ENCODE data around the gene LACTBL1. TPM values are rescaled to one million over a fixed set of nuclear protein-coding genes. Genes with fewer than 3 reads are reported as not detected.
A peak's percentile ranks its signal among the peaks of the same experiment; 100 is the strongest.
"Not testable (repeated sequence)": the region's sequence is repeated elsewhere in the genome, so short reads cannot be mapped to it uniquely, and the experiment has no call there.

Gene LACTBL1
- not detected for total RNA-seq

GRCh38 chr1:22972760-22973159, at the start of gene LACTBL1:
Gene LACTBL1, minus strand, starts transcription at chr1:22972866. Its CDS starts 550 bp downstream, at chr1:22972316.
- Mint-ChIP-seq H3K4me3 (no peak within 1 kb of the TSS), H3K4me1 (ENCODE audit: low read depth) (no peaks in the 10 kb centered on the region), H3K27me3 (ENCODE audit: low read depth) (peaks cover 62% of the 10 kb centered on the region), H3K27ac (no peak within 1 kb of the TSS), H3K9me3 (no peaks in the 10 kb centered on the region), H3K36me3 (ENCODE audit: insufficient read depth in 2 of 2) (no peaks in the 10 kb centered on the region)
- ATAC-seq (replicated peaks in 1 of 2) (no peak), DNase-seq (no peak)

- DNase-seq (no peak), ATAC-seq (replicated peaks in 1 of 2) (no peak)
- no peak overlapping the region for H3K27ac Mint-ChIP-seq
- H3K4me1 Mint-ChIP-seq (ENCODE audit: low read depth) = peaks cover 69% of the 10 kb centered on the region
- H3K36me3 Mint-ChIP-seq (ENCODE audit: insufficient read depth in 2 of 2) = peaks cover 7 to 15% of the 10 kb centered on the region in 2 donors
- H3K9me3 Mint-ChIP-seq = peaks cover 0 to 3% of the 10 kb centered on the region in 2 donors
- peak overlapping the region in 1 of 2 donors; percentile 7 for H3K4me3 Mint-ChIP-seq
- no peaks in the 10 kb centered on the region for H3K27me3 Mint-ChIP-seq (ENCODE audit: low read depth)
Measured at GRCh38 chr1:23021834-23022233, 49.2 kb upstream of the LACTBL1 start.

- Mint-ChIP-seq H3K27ac (peak overlapping the region; percentile 10), H3K4me3 (peak overlapping the region; percentile 96 to 97), H3K27me3 (ENCODE audit: low read depth) (no peaks in the 10 kb centered on the region), H3K36me3 (ENCODE audit: insufficient read depth in 2 of 2) (peaks cover 7 to 15% of the 10 kb centered on the region in 2 donors), H3K9me3 (peaks cover 0 to 3% of the 10 kb centered on the region in 2 donors), H3K4me1 (ENCODE audit: low read depth) (peaks cover 60% of the 10 kb centered on the region)
- DNase-seq (no peak), ATAC-seq (replicated peaks in 1 of 2) (no peak)
Measured at GRCh38 chr1:23020706-23021405, 48.2 kb upstream of the LACTBL1 start.

GRCh38 chr1:23019863-23020625, 47.4 kb upstream of the LACTBL1 start:
- peak overlapping the region; percentile 96 to 97 for H3K4me3 Mint-ChIP-seq
- H3K9me3 Mint-ChIP-seq = peaks cover 0 to 3% of the 10 kb centered on the region in 2 donors
- H3K27ac Mint-ChIP-seq = peak overlapping the region; percentile 10
- peaks cover 56% of the 10 kb centered on the region for H3K4me1 Mint-ChIP-seq (ENCODE audit: low read depth)
- no peaks in the 10 kb centered on the region for H3K27me3 Mint-ChIP-seq (ENCODE audit: low read depth)
- peak; percentile 20 to 23 for ATAC-seq (replicated peaks in 1 of 2)
- peaks cover 7 to 15% of the 10 kb centered on the region in 2 donors for H3K36me3 Mint-ChIP-seq (ENCODE audit: insufficient read depth in 2 of 2)
- DNase-seq = peak; percentile 26 to 39

- H3K4me1 Mint-ChIP-seq (ENCODE audit: low read depth) = peaks cover 51% of the 10 kb centered on the region
- peaks cover 0 to 3% of the 10 kb centered on the region in 2 donors for H3K9me3 Mint-ChIP-seq
- ATAC-seq (replicated peaks in 1 of 2) = peak; percentile 98 to 99
- H3K27me3 Mint-ChIP-seq (ENCODE audit: low read depth) = no peaks in the 10 kb centered on the region
- H3K4me3 Mint-ChIP-seq = peak within 1 kb of the TSS; percentile 97 to 100
- peak; percentile 96 to 97 for DNase-seq
- peak within 1 kb of the TSS; percentile 94 for H3K27ac Mint-ChIP-seq
- H3K36me3 Mint-ChIP-seq (ENCODE audit: insufficient read depth in 2 of 2) = peaks cover 7 to 15% of the 10 kb centered on the region in 2 donors
Measured at GRCh38 chr1:23019094-23019862, 46.6 kb upstream of the LACTBL1 start, which contains the start of gene KDM1A. Gene KDM1A, plus strand, starts transcription at chr1:23019468. Its CDS starts 129 bp downstream, at chr1:23019597.

GRCh38 chr1:23018661-23019093, 46.0 kb upstream of the LACTBL1 start:
- H3K27me3 Mint-ChIP-seq (ENCODE audit: low read depth) = no peaks in the 10 kb centered on the region
- peaks cover 5 to 12% of the 10 kb centered on the region in 2 donors for H3K36me3 Mint-ChIP-seq (ENCODE audit: insufficient read depth in 2 of 2)
- H3K27ac Mint-ChIP-seq = peak overlapping the region; percentile 94
- peak overlapping the region; percentile 95 to 100 for H3K4me3 Mint-ChIP-seq
- peaks cover 0 to 3% of the 10 kb centered on the region in 2 donors for H3K9me3 Mint-ChIP-seq
- H3K4me1 Mint-ChIP-seq (ENCODE audit: low read depth) = peaks cover 51% of the 10 kb centered on the region
- ATAC-seq (replicated peaks in 1 of 2) (peak in 1 of 2 donors; percentile 2), DNase-seq (no peak)

GRCh38 chr1:23013657-23014056, 41.0 kb upstream of the LACTBL1 start:
- ATAC-seq (replicated peaks in 1 of 2) = no peak
- H3K4me1 Mint-ChIP-seq (ENCODE audit: low read depth) = peaks cover 8% of the 10 kb centered on the region

GRCh38 chr1:23010025-23010424, 37.4 kb upstream of the LACTBL1 start:
- not testable (repeated sequence) for H3K36me3 Mint-ChIP-seq (ENCODE audit: insufficient read depth in 2 of 2); H3K4me3 Mint-ChIP-seq; H3K4me1 Mint-ChIP-seq (ENCODE audit: low read depth); H3K27me3 Mint-ChIP-seq (ENCODE audit: low read depth); DNase-seq; H3K9me3 Mint-ChIP-seq; ATAC-seq (replicated peaks in 1 of 2); H3K27ac Mint-ChIP-seq

More at GRCh38 chr1:23013657-23014056, 41.0 kb upstream of the LACTBL1 start:
- DNase-seq = no peak
- H3K9me3 Mint-ChIP-seq = no peaks in the 10 kb centered on the region
- no peaks in the 10 kb centered on the region for H3K36me3 Mint-ChIP-seq (ENCODE audit: insufficient read depth in 2 of 2)
- H3K27me3 Mint-ChIP-seq (ENCODE audit: low read depth) = no peaks in the 10 kb centered on the region
- H3K4me3 Mint-ChIP-seq = no peak overlapping the region
- no peak overlapping the region for H3K27ac Mint-ChIP-seq

GRCh38 chr1:23008901-23009300, 36.2 kb upstream of the LACTBL1 start:
- DNase-seq = no peak
- ATAC-seq (replicated peaks in 1 of 2) = no peak
- no peak overlapping the region for H3K27ac Mint-ChIP-seq

GRCh38 chr1:23007106-23007505, 34.4 kb upstream of the LACTBL1 start:
- no peak for DNase-seq
- Mint-ChIP-seq H3K9me3 (no peaks in the 10 kb centered on the region), H3K27ac (no peak overlapping the region), H3K4me1 (ENCODE audit: low read depth) (no peaks in the 10 kb centered on the region), H3K27me3 (ENCODE audit: low read depth) (no peaks in the 10 kb centered on the region), H3K4me3 (no peak overlapping the region), H3K36me3 (ENCODE audit: insufficient read depth in 2 of 2) (no peaks in the 10 kb centered on the region)
- ATAC-seq (replicated peaks in 1 of 2) = no peak

More at GRCh38 chr1:23008901-23009300, 36.2 kb upstream of the LACTBL1 start:
- Mint-ChIP-seq H3K36me3 (ENCODE audit: insufficient read depth in 2 of 2) (no peaks in the 10 kb centered on the region), H3K4me3 (no peak overlapping the region), H3K9me3 (no peaks in the 10 kb centered on the region), H3K4me1 (ENCODE audit: low read depth) (no peaks in the 10 kb centered on the region), H3K27me3 (ENCODE audit: low read depth) (no peaks in the 10 kb centered on the region)

GRCh38 chr1:23004769-23005168, 32.1 kb upstream of the LACTBL1 start:
- DNase-seq; H3K9me3 Mint-ChIP-seq; H3K4me3 Mint-ChIP-seq; H3K4me1 Mint-ChIP-seq (ENCODE audit: low read depth); H3K27me3 Mint-ChIP-seq (ENCODE audit: low read depth); H3K27ac Mint-ChIP-seq; ATAC-seq (replicated peaks in 1 of 2); H3K36me3 Mint-ChIP-seq (ENCODE audit: insufficient read depth in 2 of 2): not testable (repeated sequence)

- Mint-ChIP-seq H3K36me3 (ENCODE audit: insufficient read depth in 2 of 2) (no peaks in the 10 kb centered on the region), H3K4me1 (ENCODE audit: low read depth) (no peaks in the 10 kb centered on the region), H3K27me3 (ENCODE audit: low read depth) (no peaks in the 10 kb centered on the region), H3K9me3 (no peaks in the 10 kb centered on the region), H3K27ac (no peak overlapping the region), H3K4me3 (no peak overlapping the region)
- DNase-seq (no peak), ATAC-seq (replicated peaks in 1 of 2) (no peak)
Measured at GRCh38 chr1:23004112-23004511, 31.4 kb upstream of the LACTBL1 start.

Data from activated T-cell treated with anti-CD3 and anti-CD28 coated beads, Interleukin-2, amount 50 U/mL, for 72 hours (primary cell).